Coronary artery (tissue), 2 donors: ENCODE measurements around the gene TPRX1.

ENCODE experiments used
- DNase-seq: peaks from one replicate; pipeline ENCODE4 v3.0.0-alpha.2; 2017; ENCODE audit warnings: low spot score
- H3K27ac ChIP-seq, 2 donors: fragments of 200-600 bp; sonication (generic); one replicate each; pipeline ENCODE4 v1.5.1; 2016 to 2019
- H3K4me3 ChIP-seq: fragments of 200-600 bp; sonication (generic); 2 replicates; pipeline ENCODE4 v1.5.1; 2016; ENCODE audit warnings: mild to moderate bottlenecking, moderate library complexity
- TF ChIP-seq, protein P1 (sequence below): fragments of 200-600 bp; sonication (generic); IDR thresholded peaks from one replicate; pipeline ENCODE4 v1.5.1; 2019; ENCODE audit warnings: antibody characterized with exemption

Gene TPRX1

DNA sequence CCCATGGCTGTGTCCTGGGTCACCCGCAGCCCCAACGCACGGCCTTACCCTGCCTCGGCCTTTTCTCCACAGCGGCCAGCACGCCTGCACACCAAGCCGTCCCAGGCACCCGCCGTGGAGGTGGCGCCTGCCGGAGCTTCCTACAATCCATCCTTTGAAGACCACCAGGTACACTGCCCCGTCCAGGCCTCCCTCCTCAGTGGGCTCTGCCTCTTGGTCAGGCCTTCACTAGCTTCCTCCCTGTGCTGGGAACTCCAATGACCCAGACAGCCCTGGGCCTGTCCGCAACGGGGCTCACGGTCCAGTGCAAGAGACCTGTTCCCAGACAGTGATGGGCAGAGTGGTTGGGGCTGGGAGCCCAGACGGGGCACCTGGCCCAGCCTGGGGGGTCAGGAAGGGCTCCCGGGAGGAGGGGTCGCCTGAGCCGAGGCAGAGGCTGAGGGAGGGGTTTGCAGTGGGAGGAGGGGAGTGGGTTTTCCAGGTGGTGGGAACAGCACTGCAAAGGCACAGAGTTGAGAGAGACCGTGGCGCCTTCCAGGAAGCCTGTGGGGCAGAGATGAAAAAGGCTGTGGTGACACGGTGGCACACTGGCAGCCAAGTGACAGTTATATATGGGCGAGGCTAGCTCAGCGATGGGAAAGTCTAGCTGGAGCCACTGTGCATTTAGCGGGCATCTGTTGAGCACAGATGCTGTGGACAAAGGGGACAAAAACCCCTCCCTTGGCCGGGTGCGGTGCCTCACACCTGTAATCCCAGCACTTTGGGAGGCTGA is 51.7 kb downstream of the TPRX1 start:
- TF ChIP-seq, protein P1, sequence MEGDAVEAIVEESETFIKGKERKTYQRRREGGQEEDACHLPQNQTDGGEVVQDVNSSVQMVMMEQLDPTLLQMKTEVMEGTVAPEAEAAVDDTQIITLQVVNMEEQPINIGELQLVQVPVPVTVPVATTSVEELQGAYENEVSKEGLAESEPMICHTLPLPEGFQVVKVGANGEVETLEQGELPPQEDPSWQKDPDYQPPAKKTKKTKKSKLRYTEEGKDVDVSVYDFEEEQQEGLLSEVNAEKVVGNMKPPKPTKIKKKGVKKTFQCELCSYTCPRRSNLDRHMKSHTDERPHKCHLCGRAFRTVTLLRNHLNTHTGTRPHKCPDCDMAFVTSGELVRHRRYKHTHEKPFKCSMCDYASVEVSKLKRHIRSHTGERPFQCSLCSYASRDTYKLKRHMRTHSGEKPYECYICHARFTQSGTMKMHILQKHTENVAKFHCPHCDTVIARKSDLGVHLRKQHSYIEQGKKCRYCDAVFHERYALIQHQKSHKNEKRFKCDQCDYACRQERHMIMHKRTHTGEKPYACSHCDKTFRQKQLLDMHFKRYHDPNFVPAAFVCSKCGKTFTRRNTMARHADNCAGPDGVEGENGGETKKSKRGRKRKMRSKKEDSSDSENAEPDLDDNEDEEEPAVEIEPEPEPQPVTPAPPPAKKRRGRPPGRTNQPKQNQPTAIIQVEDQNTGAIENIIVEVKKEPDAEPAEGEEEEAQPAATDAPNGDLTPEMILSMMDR, result no peak
- DNase-seq, result no peak

More for the DNA sequence above, 51.7 kb downstream of the TPRX1 start:
- Histone ChIP-seq H3K4me3 (no peak overlapping the region), H3K27ac (no peak overlapping the region)
